ENCODE measurements around the gene OR10G7.

Gene OR10G7, protein sequence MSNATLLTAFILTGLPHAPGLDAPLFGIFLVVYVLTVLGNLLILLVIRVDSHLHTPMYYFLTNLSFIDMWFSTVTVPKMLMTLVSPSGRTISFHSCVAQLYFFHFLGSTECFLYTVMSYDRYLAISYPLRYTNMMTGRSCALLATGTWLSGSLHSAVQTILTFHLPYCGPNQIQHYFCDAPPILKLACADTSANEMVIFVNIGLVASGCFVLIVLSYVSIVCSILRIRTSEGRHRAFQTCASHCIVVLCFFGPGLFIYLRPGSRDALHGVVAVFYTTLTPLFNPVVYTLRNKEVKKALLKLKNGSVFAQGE

DNA sequence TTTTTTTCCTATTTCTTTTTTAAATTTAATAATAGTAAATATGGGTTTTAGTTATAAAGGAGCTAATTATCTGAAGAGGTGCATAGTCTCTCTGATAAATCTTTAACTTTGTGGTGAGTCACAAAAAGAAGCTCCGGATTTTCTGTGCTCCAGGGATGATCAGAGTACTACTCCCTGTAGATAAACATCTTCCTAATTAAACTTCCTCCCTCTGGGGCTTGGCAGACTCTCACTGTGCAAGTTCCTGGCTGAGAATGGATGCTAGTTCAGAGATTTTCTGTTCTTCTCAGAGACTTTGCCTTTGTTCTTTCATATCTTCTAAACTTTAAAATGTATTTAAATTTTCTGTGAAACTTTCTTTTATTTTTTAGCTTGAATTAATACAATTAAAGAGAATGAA lies at the start of gene OR10G7:
Gene OR10G7, minus strand, starts transcription at position 72 of the 400 bp plus-strand sequence. CDS start 2,324 bp downstream, outside the sequence.
- DNase-seq = no peak

DNA sequence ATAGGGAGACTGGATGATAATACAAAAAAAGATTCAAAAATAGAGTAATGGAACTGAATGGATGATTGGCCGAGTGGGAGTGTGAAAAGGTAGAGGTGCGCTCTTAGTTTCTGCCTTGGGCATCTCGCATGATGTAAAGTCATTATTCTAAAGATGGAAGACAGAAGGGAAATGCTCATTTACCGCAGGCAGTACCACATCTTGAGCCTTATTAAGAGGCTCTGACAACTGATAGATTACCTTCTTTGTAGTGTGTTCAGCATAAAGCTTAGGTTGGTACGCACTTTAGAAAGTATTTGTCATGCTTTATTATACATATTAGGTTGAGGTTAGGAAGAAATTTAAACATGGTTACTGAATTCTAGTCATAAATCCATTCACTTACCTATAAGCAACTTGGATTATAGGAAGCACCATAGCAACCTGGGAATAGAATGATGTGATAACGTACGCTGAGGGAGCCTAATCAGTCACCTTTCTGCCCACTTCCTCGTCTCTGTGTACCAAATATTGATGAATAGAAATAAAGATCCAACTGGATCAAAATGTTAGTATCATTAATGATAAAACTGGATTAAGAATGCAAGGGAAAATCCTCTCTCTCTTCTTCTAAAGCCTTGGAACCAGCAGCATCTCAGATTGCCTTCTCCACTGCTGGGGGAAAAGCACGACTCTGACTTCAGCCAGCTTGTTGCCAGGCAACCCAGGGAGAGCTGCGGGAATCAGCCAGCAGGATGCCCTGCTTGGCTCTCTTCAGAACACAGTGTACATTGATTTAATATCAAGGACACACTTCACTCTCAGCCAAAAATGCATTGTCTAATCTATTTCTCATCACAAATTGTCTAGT lies 45.1 kb upstream of the OR10G7 start:
- no peak for DNase-seq

DNA sequence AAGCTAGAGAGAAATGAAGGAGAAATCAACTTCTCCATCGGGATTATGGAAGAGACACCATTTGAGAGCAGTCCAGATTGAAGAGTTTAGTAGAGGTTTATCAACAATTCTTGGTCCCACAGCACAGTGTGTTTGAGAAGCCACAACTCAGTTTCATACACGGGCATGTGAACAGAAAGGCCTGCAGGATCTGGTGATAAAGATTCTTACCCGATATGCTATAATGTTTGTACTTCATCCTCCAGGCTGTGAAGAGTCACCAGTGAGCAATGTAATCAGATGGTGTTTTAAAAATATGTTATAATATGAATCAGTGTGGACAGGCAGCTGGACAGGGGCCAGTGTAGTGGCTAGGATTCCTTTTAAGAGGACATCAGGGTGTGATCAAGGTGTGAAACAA lies 44.5 kb upstream of the OR10G7 start:
- no peak for DNase-seq

DNA sequence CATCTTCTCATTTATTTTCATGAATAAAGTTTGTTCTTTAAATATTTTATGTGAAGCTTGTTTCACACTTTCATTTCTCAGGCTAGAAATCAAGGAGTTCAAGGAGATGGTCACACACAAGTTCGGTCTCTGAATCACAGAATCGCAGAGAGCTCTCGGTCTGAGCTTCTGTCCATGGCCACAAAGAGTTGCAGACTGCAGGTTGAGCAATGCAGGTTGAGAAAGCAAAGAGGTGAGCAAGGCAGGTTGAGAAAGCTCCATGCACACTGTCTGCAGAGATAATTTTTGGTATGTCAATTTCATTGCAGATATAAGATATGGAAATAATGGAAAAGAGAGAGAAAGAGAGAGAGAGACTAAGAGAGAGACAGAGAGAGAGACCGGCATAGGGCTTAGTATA lies 41.2 kb upstream of the OR10G7 start:
- no peak for DNase-seq

DNA sequence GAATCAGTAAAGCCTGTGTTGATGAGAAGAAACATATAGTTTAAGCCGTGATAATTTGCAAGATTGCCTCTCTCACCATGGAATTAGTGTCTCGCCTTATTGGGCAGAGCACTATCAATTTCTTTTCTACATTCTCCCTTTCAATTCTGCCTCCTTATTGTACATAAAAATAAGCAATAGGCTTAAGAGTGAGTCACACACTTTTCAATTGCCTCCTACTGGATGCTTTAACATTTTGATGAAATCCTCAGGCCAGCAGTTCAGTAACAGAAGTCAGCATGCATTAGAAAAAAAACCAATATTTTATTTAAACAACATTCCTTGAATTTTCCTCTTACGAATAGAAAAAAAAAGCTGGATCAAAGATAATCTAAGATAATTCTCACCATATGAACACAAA lies 40.4 kb upstream of the OR10G7 start:
- DNase-seq = no peak

DNA sequence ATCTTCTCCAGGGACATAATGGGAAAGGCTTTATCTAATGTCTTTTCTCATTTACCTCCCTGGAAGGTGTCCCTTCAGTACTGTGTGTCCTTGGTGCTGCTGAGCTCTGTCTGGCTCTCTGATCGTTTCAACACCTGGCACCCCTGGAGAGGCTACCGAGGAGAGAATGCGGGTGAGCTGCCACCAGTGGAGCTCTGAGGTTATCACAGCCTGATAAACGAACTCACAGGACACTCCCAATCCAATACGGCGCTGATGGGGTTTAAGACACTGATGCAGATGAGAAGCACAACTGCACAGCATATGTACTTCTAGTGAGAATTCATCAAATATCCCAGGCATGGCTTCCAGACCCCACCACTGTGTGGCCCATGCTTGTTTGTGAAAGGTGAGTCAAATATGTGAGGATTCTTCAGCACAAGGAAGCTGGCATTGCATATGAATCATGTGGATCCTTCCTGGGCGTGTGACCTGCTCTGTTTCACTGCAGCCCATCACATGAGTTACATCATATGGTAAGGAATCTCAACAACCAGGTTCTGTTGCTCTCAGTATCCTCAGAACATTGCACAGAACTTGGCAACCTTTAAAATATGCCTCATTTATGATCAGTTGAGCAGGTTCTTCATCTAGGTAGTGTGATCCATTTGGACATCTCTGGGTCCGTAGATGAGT lies 39.3 kb upstream of the OR10G7 start:
- DNase-seq = no peak

DNA sequence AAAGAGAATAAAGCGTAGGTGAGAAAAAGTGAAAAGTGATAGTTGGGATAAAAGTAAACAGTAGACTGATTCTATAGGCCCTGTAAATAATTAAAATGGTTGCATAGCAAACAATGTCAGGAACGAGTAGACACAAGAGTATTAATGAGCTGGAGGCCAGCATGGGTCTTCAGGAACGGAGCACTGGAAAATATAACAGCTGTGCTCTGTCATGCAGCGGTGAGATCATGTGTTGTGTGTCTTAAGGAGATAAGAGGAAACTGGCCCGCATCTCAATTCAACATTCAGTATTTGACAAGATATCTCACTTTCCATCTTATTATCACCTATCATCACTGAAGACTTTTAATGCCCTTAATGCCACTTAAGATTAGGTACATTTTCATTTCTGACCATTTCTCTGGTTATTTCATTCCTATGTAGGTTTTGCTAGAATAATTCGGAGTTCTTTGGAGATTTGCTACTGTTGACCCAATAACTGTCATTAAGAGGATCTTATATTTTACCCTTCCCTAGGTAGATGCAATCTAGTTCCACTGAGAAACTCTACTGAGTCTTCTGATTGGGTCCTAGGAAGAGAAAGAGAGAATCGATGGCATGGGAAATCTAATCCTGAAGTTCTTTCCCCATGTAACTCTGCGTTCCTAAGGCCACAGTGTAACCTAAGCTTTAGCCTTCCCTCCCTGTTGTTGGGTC lies 38.7 kb upstream of the OR10G7 start:
- DNase-seq = no peak

DNA sequence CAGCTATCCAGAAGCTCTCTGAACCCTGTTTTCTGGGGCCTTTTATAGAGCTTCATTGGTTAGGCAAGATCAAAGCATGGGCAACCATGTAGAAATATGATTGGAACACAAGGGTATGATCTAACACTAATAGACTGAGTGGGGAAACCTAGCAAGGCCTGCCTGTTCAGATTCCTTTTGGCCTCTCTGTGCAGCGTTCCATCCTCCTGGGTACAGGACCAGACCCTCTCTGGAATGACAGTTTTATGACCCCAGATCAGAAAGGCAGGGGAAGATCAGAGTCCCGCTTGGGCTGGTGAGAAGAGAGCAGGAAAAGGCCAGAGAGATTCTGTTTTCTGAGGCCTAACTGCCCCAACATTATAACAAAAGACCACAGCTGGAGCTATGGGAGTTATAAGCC lies 37.5 kb upstream of the OR10G7 start:
- DNase-seq = no peak

DNA sequence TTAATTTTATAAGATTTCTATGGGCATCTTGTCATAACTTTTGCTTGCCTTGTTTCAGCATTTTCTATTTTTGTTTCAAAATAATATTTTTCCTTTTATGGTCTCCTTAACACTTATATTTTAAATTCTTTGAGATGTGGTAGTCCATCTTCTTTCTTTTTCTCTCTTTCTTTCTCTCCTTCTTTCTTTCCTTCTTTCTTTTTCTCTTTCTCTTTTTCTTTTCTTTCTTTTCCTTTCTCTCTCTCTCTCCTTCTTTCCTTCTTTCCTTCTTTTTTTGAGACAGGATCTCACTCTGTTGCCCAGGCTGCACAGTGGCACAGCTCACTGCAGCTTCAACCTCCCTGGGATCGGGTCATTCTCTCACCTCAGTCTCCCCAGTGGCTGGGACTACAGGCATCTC lies 36.1 kb upstream of the OR10G7 start:
- no peak for DNase-seq

DNA sequence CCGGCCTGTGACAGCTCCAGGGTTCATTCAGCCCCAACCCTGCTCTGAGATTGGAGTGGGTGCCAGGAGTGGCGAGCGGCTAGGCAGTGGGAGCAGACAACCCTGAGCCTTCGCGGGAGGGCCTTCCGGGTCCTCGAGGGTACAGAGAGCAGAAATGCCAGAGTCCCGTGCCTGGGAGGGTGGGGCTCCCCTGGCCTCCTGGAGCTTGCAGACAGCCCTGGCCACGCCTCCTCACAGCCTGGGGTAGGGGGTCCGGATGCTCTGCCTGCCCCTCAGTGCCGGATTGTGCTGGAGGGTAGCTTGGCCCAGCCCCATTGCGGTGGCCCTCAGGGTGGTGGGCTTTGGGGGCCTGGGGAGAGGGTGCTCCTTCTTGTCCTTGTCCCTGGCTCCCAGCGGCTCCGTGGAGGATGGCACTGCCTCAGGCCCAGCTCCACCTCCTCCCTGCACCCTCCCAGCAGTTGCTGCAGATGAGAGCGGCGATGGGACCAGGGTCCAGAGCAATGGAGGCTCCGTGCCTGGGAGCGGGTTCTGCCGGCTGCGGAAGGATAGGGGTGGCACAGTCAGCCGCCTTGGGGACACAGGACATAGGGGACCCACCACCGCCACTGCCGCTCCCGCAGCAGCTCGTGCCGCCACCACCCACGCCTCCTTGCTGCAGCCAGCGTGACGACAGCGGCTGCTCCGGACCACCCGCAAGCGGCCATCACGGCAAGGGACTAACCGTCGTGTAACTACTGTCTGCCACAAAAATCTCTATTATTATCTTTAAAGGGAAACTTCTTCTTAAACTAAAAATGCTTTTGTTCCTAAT lies 34.9 kb upstream of the OR10G7 start:
- no peak for DNase-seq

DNA sequence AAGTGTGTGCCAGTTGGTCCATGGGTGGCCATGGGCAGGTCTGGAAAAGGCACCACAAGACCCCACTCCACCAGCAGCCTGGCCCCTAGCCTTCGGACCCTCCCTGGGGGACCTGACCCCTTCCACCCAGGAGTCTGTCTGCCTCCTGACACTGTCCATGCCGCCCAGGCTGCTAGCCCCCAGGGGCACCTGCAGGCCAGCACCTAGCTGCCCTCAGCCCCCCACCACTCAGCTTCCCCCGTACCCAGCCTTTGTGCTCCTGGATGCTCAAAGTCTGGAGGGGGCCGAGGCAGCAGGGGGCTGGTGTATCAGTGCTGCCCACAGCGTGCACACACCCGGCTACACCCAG lies 34.3 kb upstream of the OR10G7 start:
- DNase-seq = no peak

DNA sequence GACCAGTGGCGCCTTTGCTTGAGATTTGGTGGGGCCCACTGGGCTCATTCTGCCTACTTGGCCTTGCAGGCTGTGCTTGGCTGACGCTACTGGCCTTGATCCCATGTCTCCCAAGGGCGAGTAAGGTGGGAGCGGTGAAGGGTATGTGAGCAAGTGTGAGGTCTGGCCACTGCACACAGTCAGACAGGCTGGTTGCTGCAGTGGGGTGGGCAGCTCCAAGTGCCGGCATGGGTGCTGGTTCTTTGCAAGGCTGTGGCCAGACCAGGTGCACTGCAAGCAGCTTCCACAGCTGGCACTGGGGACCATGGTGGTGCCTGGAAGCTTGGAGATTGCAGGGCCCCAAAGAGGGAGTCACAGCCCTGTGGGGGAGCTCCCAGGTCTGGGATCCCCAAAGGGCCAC lies 33.4 kb upstream of the OR10G7 start:
- DNase-seq = no peak

DNA sequence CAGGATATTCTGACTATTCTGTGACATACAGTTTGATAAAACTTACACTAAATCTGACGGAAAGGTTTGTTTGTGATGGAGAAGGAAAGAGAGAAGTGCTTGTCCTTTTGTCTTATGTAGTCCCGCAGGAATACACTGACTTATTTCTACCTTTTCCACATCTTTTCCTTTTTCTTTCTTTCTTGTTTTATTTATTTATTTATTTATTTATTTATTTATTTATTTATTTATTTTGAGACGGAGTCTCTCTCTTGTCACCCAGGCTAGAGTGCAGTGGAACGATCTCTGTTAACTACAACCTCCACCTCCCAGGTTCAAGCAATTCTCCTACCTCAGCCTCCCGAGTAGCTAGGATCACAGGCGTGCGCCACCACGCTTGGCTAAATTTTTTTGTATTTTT lies 31.0 kb upstream of the OR10G7 start:
- no peak for DNase-seq

DNA sequence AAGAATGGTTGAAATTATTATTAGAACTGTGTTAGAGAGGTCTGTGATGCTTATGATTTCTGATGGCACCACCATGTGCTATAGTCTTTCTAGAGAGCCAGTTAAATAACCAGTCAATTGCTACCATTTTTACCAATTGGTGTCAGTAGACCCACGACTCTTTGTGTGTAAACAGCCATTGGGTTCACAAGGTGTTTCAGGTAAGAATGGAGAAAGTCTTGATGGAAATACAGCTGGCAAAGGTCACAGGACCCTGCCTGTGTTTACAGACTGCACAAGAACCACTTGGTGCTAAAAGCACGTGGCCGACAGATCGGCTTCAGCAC lies 30.5 kb upstream of the OR10G7 start:
- no peak for DNase-seq

DNA sequence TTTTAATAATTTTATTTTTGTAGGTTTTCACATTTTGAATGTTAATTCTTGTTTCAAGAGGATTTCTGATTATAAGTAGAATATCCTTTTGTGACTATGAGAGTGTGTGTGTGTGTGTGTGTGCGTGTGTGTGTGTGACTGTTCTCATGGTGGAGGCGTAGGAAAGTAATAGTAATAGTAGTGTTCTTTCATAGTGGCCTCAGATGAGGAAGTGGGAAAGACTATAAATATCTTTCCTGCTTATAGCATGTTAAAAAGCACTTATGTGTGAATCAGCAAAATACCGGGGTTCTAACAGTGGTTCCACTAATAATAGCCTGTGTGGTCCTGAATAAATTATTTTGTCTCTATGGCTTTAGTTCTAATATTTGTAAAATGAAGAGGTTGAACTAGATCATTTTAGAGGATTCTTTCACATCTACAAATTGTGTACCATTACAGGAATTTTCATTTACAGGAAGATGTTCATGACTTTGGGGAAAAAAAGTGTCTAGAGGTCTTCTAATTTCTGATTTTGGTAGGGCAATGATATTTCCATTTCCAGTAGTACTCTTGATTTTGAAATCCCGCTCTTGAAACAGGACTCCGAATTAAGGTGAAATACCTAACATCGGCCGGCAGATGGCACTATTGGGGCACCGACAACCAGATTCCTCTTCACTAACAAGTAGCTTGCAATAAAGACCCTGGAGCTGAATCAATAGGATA lies 29.9 kb upstream of the OR10G7 start:
- DNase-seq = peak; percentile 61

DNA sequence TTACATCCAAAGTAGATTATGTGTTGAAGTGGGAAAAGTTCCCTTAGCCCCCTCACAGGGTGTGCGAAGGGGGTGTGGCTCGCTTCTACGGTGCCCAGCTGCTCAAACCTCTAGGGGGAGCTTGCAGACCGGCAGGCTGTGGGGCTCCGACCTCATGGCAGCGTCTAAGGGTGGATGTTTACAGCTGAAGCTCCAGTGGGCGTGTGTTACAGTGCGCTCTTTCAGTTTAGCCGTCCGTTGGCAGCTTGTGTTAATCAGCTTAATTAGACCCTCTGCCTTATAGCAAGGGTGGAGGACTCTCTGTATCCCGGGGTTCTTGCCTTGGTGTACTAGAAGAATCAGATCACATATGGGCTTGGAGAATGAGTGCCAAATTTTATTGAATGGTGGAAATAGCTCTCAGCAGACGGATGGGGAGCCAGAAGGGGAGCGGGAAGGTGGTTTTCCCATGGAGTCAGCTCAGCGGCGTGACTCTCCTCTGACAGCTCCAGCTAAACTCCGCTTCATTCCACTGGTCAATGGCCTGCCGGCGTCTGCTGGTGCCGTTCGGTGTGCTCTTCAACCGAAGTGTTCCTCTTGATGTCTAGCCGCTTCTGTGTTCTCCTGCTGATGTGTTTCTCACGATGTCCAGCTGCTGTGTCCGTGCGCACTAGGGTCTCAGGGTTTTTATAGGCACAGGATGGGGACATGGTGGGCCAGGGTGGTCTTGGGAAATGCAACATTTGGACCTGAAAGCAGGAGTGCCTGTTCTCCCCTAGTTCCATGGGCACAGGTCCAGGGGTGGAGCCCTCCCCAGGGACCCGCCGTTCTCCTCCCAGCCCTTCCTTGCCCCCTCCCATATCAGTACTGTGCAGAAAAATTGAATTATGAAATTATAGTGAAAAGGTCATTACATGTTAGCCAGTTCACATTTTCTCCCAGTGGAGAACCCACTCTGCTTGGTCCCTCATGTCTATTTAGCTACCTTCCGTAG lies 28.6 kb upstream of the OR10G7 start:
- DNase-seq = peak; percentile 67

DNA sequence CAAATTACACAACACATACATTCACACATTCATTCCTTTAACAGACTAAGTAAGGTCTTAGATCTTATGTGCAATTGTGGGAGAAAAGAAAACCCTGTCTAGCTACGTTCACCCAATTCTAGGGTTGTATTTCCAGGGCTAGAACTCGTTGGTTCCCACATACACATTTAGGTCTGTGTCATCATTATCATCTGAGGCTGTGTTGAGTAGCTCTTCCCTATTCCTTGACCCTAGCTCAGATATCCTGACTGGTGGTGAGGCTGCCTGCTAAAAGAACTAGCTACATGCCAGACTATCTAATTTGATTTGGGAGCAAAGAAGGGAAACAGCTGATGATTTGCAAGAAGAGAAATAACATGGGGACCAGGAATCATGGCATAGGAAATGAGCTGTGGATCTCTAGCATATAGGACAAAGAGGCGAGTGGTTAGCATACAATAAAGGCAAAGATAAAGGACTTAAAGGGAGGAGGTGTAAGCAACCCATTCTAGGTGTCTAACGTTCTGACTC lies 27.5 kb upstream of the OR10G7 start:
- DNase-seq = no peak

DNA sequence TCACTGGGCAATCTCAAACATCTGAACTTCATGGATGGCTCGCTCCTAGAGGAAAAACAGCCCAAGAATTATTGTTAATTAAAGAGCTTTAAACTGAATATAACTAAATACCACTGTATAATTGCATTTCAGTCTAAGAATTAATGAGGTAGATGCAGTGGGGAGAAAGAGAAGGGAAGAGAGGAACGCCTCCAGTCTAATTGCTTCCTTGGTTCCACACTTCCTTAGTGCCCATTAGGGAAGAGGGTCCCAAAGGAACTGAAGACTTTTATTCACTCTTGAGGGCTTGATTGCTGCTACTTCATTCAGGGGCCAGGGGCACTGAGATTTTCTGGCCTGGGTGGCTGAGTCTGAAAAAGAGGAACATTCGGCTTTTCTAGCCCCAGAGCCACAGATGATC lies 11.8 kb upstream of the OR10G7 start:
- DNase-seq = no peak

DNA sequence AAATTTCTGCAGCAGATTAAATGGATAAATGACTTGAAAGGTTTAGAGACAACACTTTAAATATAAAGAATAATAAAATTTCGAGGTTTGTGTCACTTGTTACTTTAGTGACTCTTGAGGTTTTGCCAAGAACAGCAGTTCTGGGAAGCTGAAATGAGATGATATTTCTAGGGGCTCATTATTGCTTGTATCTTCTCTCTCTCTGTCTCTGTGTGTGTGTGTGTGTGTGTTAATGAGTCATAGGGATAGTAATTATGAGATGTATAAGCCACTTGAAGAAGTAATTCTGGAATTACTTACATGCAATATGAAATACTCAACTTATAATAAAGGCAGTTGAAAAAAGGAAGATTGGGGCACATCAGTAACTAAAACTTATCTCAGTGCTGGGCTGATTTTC lies 9.6 kb upstream of the OR10G7 start:
- DNase-seq = no peak

DNA sequence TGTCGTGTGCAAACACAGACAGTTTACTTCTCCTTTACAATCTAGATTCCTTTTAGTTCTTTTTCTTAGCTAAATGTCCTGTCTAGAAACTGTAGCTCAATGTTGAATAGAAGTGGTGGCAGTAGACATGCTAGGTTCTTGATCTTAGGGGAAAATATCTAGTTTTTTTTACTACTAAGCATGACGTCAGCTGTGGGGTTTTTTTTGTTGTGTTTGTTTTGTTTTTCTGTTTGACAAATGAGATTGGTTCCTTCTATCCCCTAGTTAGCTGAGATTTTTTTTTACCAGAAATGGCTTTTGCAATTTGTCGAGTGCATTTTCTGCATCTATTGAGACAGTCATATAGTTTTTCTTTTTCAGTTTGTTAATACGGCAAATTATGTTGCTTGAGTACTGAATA lies 2.3 kb upstream of the OR10G7 start:
- DNase-seq = no peak

DNA sequence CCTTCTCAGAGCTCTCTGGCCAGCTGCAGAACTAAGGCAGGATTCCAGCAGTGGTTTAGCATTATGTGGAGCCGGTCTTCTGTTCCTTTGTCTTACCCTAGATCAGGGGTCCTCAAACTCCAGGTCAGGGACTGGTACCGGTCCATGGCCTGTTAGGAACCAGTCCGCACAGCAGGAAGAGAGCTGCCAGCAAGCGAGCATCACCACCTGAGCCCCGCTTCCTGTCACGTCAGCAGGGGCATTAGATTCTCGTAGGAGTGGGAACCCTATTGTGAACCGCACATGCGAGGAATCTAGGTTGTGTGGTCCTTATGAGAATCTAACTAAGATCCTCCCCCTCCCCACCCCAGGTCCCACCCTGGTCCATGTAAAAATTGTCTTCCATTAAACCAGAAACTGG lies 1.6 kb downstream of the OR10G7 start:
- DNase-seq = no peak
